Subcutaneous preadipocyte (primary cell): ENCODE data around the gene OR1L1. TPM values are rescaled to one million over a fixed set of nuclear protein-coding genes. Genes with fewer than 3 reads are reported as not detected.

Source experiments
- total RNA-seq: library from RNA; depleted of rRNA; stranded (reverse); fragments of >200 nt; gene quantifications from 2 replicates; pipeline ENCODE4 v1.2.3, GENCODE V29; 2012

The OR1L1 gene
- total RNA-seq, result not detected in 2 replicates

GRCh38 chr9:122661416-122661815 is at the start of gene OR1L1:
OR1L1 (plus strand) TSS chr9:122661716; CDS start chr9:122661716, 0 bp downstream.

GRCh38 chr9:122614362-122614761 is 47.2 kb upstream of the OR1L1 start, which contains the start of gene OR1Q1:
OR1Q1 (plus strand) TSS chr9:122614738; CDS start chr9:122614738, 0 bp downstream.

GRCh38 chr9:122657527-122657926 is 4.0 kb upstream of the OR1L1 start, which contains the start of gene OR1B1:
OR1B1 (minus strand) TSS chr9:122657627.

Other genes with a start within 250 kb of the OR1L1 start
- not detected in 2 replicates for gene OR1J1, start 183.8 kb upstream of the OR1L1 start, total RNA-seq
- gene OR1J2, start 150.9 kb upstream of the OR1L1 start, total RNA-seq, result 0.20 and 0.73 TPM in 2 replicates
- not detected in 2 replicates for gene OR1J4, start 142.6 kb upstream of the OR1L1 start, total RNA-seq
- gene OR1N1, start 134.4 kb upstream of the OR1L1 start, total RNA-seq, result not detected in 2 replicates
- gene OR1N2, start 108.6 kb upstream of the OR1L1 start, total RNA-seq, result under 0.01 and 0.20 TPM in 2 replicates
- not detected in 2 replicates for gene OR1L8, start 78.3 kb upstream of the OR1L1 start, total RNA-seq
- gene OR1Q1, start 47.0 kb upstream of the OR1L1 start, total RNA-seq, result not detected in 2 replicates
- gene OR1B1, start 4.1 kb upstream of the OR1L1 start, total RNA-seq, result not detected in 2 replicates
- not detected in 2 replicates for gene OR1L3, start 13.4 kb downstream of the OR1L1 start, total RNA-seq
- gene OR1L4, start 62.3 kb downstream of the OR1L1 start, total RNA-seq, result not detected in 2 replicates
- not detected in 2 replicates for gene OR1L6, start 80.6 kb downstream of the OR1L1 start, total RNA-seq
- not detected in 2 replicates for gene OR5C1, start 127.2 kb downstream of the OR1L1 start, total RNA-seq
- gene OR1K1, start 138.4 kb downstream of the OR1L1 start, total RNA-seq, result not detected in 2 replicates
- 20.9 and 23.1 TPM in 2 replicates for gene PDCL, start 166.9 kb downstream of the OR1L1 start, total RNA-seq
- 20.6 and 31.5 TPM in 2 replicates for gene RC3H2, start 243.6 kb downstream of the OR1L1 start, total RNA-seq